Prostate gland (tissue), 2 donors: Measurements from ENCODE around the gene FBXL7. TPM values are rescaled to one million over a fixed set of nuclear protein-coding genes. Genes with fewer than 3 reads are reported as not detected.

Source experiments
- DNase-seq: peaks from one replicate; pipeline ENCODE4 v3.0.0-alpha.2; 2019; ENCODE audit warnings: low spot score
- H3K27ac ChIP-seq, 2 donors: fragments of 200-600 bp; sonication (generic); 2 replicates each; pipeline ENCODE4 v1.5.1; 2017 to 2019
- H3K27me3 ChIP-seq: fragments of 200-600 bp; sonication (generic); replicated peaks from 2 replicates; pipeline ENCODE4 v1.5.1; 2019; ENCODE audit not compliant: insufficient read depth
- H3K36me3 ChIP-seq, 2 donors: fragments of 200-600 bp; sonication (generic); 1 replicate in 1 of 2; 2 replicates in 1 of 2; pipeline versions ENCODE4 v1.5.1 to v1.8.1; 2017 to 2019
- H3K4me1 ChIP-seq: fragments of 200-600 bp; sonication (generic); replicated peaks from 2 replicates; pipeline ENCODE4 v1.5.1; 2019
- H3K4me3 ChIP-seq, 2 donors: fragments of 200-600 bp; sonication (generic); 2 replicates each; pipeline ENCODE4 v1.5.1; 2017 to 2019
- H3K9me3 ChIP-seq: fragments of 200-600 bp; sonication (generic); 2 replicates; pipeline ENCODE4 v1.5.1; 2017
- CTCF ChIP-seq, 4 experiments: fragments of 200-600 bp in 2 of 4; fragments of 450-650 bp in 2 of 4; sonication (generic) in 2 of 4; IDR thresholded peaks; 1 replicate in 3 of 4; 2 replicates in 1 of 4; pipeline ENCODE4 v1.5.1; 2016 to 2019; ENCODE audit warnings: antibody characterized with exemption in 4 of 4, mild to moderate bottlenecking in 2 of 4, moderate library complexity in 2 of 4
- POLR2A ChIP-seq: fragments of 450-650 bp; IDR thresholded peaks from one replicate; pipeline ENCODE4 v1.6.1; 2016; ENCODE audit warnings: antibody characterized with exemption, mild to moderate bottlenecking
- POLR2AphosphoS5 ChIP-seq: sonication (generic); formaldehyde crosslinking; IDR thresholded peaks from one replicate; pipeline ENCODE4 v1.6.1; 2017; ENCODE audit warnings: antibody characterized with exemption
- WGBS: methylation state at CpG from one replicate; pipeline ENCODE4 v1.1.5; 2018; 5-methylcytosine and 5-hydroxymethylcytosine counted together
- intact Hi-C: fragments of 100-400 bp; cut with DNase I; formaldehyde crosslinking; loops from one replicate; pipeline ENCODE4 v1.14.2; 2022
- total RNA-seq, 2 donors: library from RNA; depleted of rRNA; stranded (reverse); fragments of >200 nt; gene quantifications; one replicate each; pipeline ENCODE4 v1.1.0, GENCODE V29; 2016

FBXL7 gene
- total RNA-seq, 2 donors from 2014 or later = 21.2 to 24.2 TPM

GRCh38 chr5:15585841-15586591 lies 86.0 kb downstream of the FBXL7 start:
- H3K4me3 ChIP-seq = no peak overlapping the region
- H3K27me3 ChIP-seq = no peaks in the 10 kb centered on the region
- no peaks in the 10 kb centered on the region for H3K9me3 ChIP-seq
- H3K27ac ChIP-seq = no peak overlapping the region
- no peak for TF ChIP-seq CTCF (IDR thresholded peaks at IDR 0.05)
- TF ChIP-seq POLR2AphosphoS5 = no peak
- no peak for TF ChIP-seq POLR2A
- intact Hi-C loops = no loop called here
- H3K4me1 ChIP-seq = no peaks in the 10 kb centered on the region
- WGBS = 81% methylated on average over 1 of the region's 1 CpG
- no peaks in the 10 kb centered on the region for H3K36me3 ChIP-seq
- DNase-seq = no peak

- no peak overlapping the region for H3K4me3 ChIP-seq
- H3K9me3 ChIP-seq = no peaks in the 10 kb centered on the region
- H3K27ac ChIP-seq = no peak overlapping the region
- H3K36me3 ChIP-seq = no peaks in the 10 kb centered on the region
- H3K27me3 ChIP-seq = no peaks in the 10 kb centered on the region
- no peaks in the 10 kb centered on the region for H3K4me1 ChIP-seq
- intact Hi-C loops = no loop called here
- TF ChIP-seq POLR2AphosphoS5 (no peak), POLR2A (no peak), CTCF (IDR thresholded peaks at IDR 0.05) (no peak)
- no peak for DNase-seq
Observed at GRCh38 chr5:15587916-15588315, 87.9 kb downstream of the FBXL7 start.

- Histone ChIP-seq H3K9me3 (no peaks in the 10 kb centered on the region), H3K4me3 (no peak overlapping the region), H3K27ac (no peak overlapping the region), H3K36me3 (no peaks in the 10 kb centered on the region), H3K4me1 (no peaks in the 10 kb centered on the region), H3K27me3 (no peaks in the 10 kb centered on the region)
- TF ChIP-seq POLR2AphosphoS5 (no peak), CTCF (IDR thresholded peaks at IDR 0.05) (no peak), POLR2A (no peak)
- WGBS = 35% methylated on average over 4 of the region's 4 CpGs
- DNase-seq = no peak
- intact Hi-C loops = no loop called here
Observed at GRCh38 chr5:15592728-15593127, 92.7 kb downstream of the FBXL7 start.

DNA sequence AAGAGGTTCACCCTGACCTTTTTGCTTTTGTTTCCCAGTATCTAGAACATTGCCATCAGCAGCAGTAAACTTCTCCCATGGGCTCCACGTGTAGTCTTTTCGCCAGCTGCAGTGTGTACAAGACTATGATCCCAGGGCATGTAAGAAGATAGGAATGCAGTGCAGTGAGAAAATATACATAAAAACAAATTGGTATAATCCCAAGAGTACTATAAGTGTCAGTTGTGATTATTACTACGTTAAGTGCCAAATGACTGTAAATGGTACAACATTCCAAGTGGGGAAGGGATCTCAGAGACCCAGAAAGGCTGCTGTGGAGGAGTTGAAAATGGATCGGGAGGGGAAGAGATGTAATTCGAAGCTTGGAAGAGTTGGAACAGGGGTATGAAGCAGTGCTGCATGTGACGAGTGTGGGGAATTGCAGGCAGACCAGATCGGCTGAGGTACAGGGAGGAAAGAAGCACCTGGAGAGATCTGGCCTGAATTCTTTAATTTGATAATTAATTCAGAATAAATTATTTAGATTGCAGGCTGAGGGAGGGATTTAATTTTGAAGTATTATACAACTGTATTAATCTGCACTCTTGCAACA lies 95.1 kb downstream of the FBXL7 start:
- no peak overlapping the region for H3K27ac ChIP-seq
- H3K27me3 ChIP-seq = no peaks in the 10 kb centered on the region
- no peaks in the 10 kb centered on the region for H3K9me3 ChIP-seq
- TF ChIP-seq POLR2AphosphoS5 (no peak), CTCF (IDR thresholded peaks at IDR 0.05) (no peak), POLR2A (no peak)
- H3K4me3 ChIP-seq = no peak overlapping the region
- intact Hi-C loops = no loop called here
- H3K4me1 ChIP-seq = no peaks in the 10 kb centered on the region
- no peaks in the 10 kb centered on the region for H3K36me3 ChIP-seq
- DNase-seq = no peak
- WGBS = 68% methylated on average over 7 of the region's 7 CpGs

- Histone ChIP-seq H3K9me3 (no peaks in the 10 kb centered on the region), H3K4me3 (no peak overlapping the region), H3K27ac (no peak overlapping the region), H3K36me3 (no peaks in the 10 kb centered on the region), H3K4me1 (no peaks in the 10 kb centered on the region), H3K27me3 (no peaks in the 10 kb centered on the region)
- TF ChIP-seq CTCF (IDR thresholded peaks at IDR 0.05) (no peak), POLR2AphosphoS5 (no peak), POLR2A (no peak)
- DNase-seq = no peak
- intact Hi-C loops = no loop called here
- 59% methylated on average over 3 of the region's 3 CpGs for WGBS
Observed at GRCh38 chr5:15595929-15596328, 95.9 kb downstream of the FBXL7 start.
